SU-DHL-6 (cell line): ENCODE data around the gene PRR35.

Source experiments
- H2AFZ ChIP-seq: fragments of 200-600 bp; sonication (generic); 2 replicates; pipeline ENCODE4 v1.6.1; 2014; ENCODE audit warnings: low read depth, mild to moderate bottlenecking, moderate library complexity, mixed read lengths, antibody characterized with exemption, low read length; ENCODE audit not compliant: severe bottlenecking
- H3F3A ChIP-seq: fragments of 200-600 bp; shearing (Covaris generic); 2 replicates; pipeline ENCODE4 v1.6.0; 2016; ENCODE audit warnings: antibody characterized with exemption, mild to moderate bottlenecking; ENCODE audit not compliant: insufficient read depth
- H3K27ac ChIP-seq: fragments of 200-600 bp; sonication (generic); 2 replicates; pipeline ENCODE4 v1.5.1; 2016; ENCODE audit warnings: low read depth, mild to moderate bottlenecking, low read length, moderate library complexity, mixed read lengths
- H3K27me3 ChIP-seq: fragments of 200-600 bp; sonication (generic), shearing (Covaris generic); 2 replicates; pipeline ENCODE4 v1.6.0; 2014; ENCODE audit warnings: mild to moderate bottlenecking, low read length
- H3K36me3 ChIP-seq: fragments of 200-600 bp; sonication (generic); 2 replicates; pipeline ENCODE4 v1.6.1; 2014; ENCODE audit warnings: mild to moderate bottlenecking, low read length, mixed read lengths
- H3K4me2 ChIP-seq: fragments of 300-600, 200-600 bp; shearing (Covaris generic), sonication (generic); 2 replicates; pipeline ENCODE4 v1.6.0; 2014; ENCODE audit warnings: low read length, low read depth, mild to moderate bottlenecking; ENCODE audit not compliant: poor library complexity, severe bottlenecking
- H3K4me3 ChIP-seq: fragments of 200-600 bp; sonication (generic); 2 replicates; pipeline ENCODE4 v1.5.1; 2014; ENCODE audit warnings: antibody characterized with exemption, low read length, mild to moderate bottlenecking, mixed read lengths; ENCODE audit not compliant: insufficient read depth, poor library complexity, severe bottlenecking
- H3K79me2 ChIP-seq: fragments of 200-600 bp; sonication (generic); 2 replicates; pipeline ENCODE4 v1.6.1; 2014; ENCODE audit warnings: mild to moderate bottlenecking, low read length, moderate library complexity; ENCODE audit not compliant: insufficient read depth
- H3K9ac ChIP-seq: fragments of 200-600 bp; sonication (generic); 2 replicates; pipeline ENCODE4 v1.7.0; 2014; ENCODE audit warnings: mild to moderate bottlenecking, low read length
- H3K9me2 ChIP-seq: fragments of 200-600 bp; sonication (generic); replicated peaks from 2 replicates; pipeline ENCODE4 v1.6.1; 2014; ENCODE audit warnings: low read length; ENCODE audit not compliant: insufficient read depth
- H3K9me3 ChIP-seq: fragments of 200-600 bp; sonication (generic); 2 replicates; pipeline ENCODE4 v1.6.1; 2014; ENCODE audit warnings: low read length, mixed read lengths; ENCODE audit not compliant: insufficient read depth
- H4K20me1 ChIP-seq: fragments of 200-600 bp; sonication (generic); 2 replicates; pipeline ENCODE4 v1.6.1; 2014; ENCODE audit warnings: low read depth, mild to moderate bottlenecking, antibody characterized with exemption, low read length, moderate library complexity, mixed read lengths
- CTCF ChIP-seq: fragments of 200-600 bp; sonication (generic); IDR thresholded peaks from one replicate; pipeline ENCODE4 v1.5.1; 2017; ENCODE audit warnings: antibody characterized with exemption, mild to moderate bottlenecking, low read length, moderate library complexity; ENCODE audit not compliant: insufficient read depth, poor library complexity, severe bottlenecking
- EZH2phosphoT487 ChIP-seq: fragments of 200-600 bp; sonication (generic), shearing (Covaris generic); conservative IDR thresholded peaks from 2 replicates; pipeline ENCODE4 v1.6.1; 2018; ENCODE audit warnings: mild to moderate bottlenecking, antibody characterized with exemption, low read length, moderate library complexity, mixed read lengths

PRR35 gene

DNA sequence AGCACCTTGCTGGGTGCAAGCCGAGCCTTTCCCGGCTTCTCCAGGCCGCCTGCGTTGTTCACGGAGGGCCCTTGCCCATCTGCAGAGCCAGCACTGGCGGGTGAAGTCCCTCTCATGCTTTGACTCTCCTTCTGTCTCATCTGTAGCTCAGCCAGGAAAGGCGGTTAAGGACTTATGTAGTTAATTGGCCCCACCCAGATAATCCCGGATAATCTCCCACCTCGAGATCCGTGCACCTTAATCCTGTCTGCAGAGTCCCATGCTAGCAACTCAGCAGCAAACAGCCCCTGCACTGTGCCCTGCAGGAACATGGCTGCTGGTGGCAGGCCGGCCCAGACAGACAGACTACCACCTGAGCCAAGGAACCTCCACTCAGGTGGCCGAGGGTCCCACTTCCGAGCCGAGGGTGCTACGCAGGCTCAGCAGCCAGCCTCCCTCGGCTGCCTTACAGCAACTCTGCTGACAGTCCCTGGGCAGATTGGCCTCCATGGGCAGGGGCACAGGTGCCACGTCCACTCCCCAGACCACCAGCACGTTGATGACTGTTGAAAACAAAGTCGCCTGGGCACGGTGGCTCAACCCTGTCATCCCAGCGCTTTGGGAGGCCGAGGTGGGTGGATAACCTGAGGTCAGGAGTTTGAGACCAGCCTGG lies 46.6 kb downstream of the PRR35 start:
- Histone ChIP-seq H3F3A (no peaks in the 10 kb centered on the region), H3K27me3 (no peaks in the 10 kb centered on the region), H4K20me1 (no peaks in the 10 kb centered on the region; the same call in 1 of the 2 replicates), H3K9me2 (no peaks in the 10 kb centered on the region), H3K4me3 (no peak overlapping the region), H2AFZ (no peak overlapping the region), H3K9me3 (no peaks in the 10 kb centered on the region), H3K36me3 (no peaks in the 10 kb centered on the region), H3K4me2 (no peak overlapping the region), H3K79me2 (no peaks in the 10 kb centered on the region), H3K9ac (no peak overlapping the region), H3K27ac (no peak overlapping the region)
- TF ChIP-seq EZH2phosphoT487 (no peak), CTCF (no peak)

DNA sequence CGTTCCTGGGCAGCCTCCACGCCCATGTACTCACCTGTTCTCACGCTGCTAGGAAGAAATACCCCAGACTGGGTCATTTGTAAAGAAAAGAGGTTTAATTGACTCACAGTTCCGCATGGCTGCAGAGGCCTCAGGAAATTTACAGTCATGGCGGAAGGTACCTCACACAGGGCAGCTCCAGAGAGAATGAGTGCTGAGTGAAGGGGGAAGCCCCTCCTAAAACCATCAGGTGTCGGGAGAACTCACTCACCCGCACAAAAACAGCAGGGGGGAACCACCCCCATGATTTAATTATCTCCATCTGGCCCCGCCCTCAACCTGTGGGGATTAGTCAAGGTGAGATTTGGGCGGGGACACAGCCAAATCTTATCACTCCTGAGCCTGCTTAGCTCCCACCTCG lies 47.8 kb downstream of the PRR35 start:
- Histone ChIP-seq H3K4me2 (no peak overlapping the region), H3K4me3 (no peak overlapping the region), H3K9me2 (no peaks in the 10 kb centered on the region), H3K36me3 (no peaks in the 10 kb centered on the region), H3F3A (no peaks in the 10 kb centered on the region), H3K27me3 (no peaks in the 10 kb centered on the region), H4K20me1 (no peaks in the 10 kb centered on the region; the same call in 1 of the 2 replicates), H3K9ac (no peak overlapping the region), H3K9me3 (no peaks in the 10 kb centered on the region), H3K27ac (no peak overlapping the region), H2AFZ (no peak overlapping the region), H3K79me2 (no peaks in the 10 kb centered on the region)
- no peak for TF ChIP-seq CTCF
- no peak for TF ChIP-seq EZH2phosphoT487

GRCh38 chr16:609316-609715 lies 49.1 kb downstream of the PRR35 start:
- no peak for TF ChIP-seq EZH2phosphoT487
- no peak for TF ChIP-seq CTCF
- H3K9ac ChIP-seq: no peak overlapping the region
- no peaks in the 10 kb centered on the region for H3K79me2 ChIP-seq
- H3K9me3 ChIP-seq: no peaks in the 10 kb centered on the region
- no peaks in the 10 kb centered on the region for H3K36me3 ChIP-seq
- no peak overlapping the region for H3K4me2 ChIP-seq
- H3K27me3 ChIP-seq: no peaks in the 10 kb centered on the region
- H3K9me2 ChIP-seq: no peaks in the 10 kb centered on the region
- no peak overlapping the region for H3K27ac ChIP-seq
- H3K4me3 ChIP-seq: no peak overlapping the region
- H3F3A ChIP-seq: no peaks in the 10 kb centered on the region
- H4K20me1 ChIP-seq: no peaks in the 10 kb centered on the region
- no peak overlapping the region for H2AFZ ChIP-seq

- TF ChIP-seq CTCF (no peak), EZH2phosphoT487 (no peak)
- H3K27ac ChIP-seq: no peak overlapping the region
- no peaks in the 10 kb centered on the region for H3K9me2 ChIP-seq
- no peaks in the 10 kb centered on the region for H3K79me2 ChIP-seq
- H4K20me1 ChIP-seq: no peaks in the 10 kb centered on the region
- no peaks in the 10 kb centered on the region for H3K36me3 ChIP-seq
- no peak overlapping the region for H2AFZ ChIP-seq
- H3F3A ChIP-seq: no peaks in the 10 kb centered on the region
- no peak overlapping the region for H3K9ac ChIP-seq
- no peaks in the 10 kb centered on the region for H3K9me3 ChIP-seq
- H3K4me2 ChIP-seq: no peak overlapping the region
- no peaks in the 10 kb centered on the region for H3K27me3 ChIP-seq
- no peak overlapping the region for H3K4me3 ChIP-seq
Measured at GRCh38 chr16:609984-610383, 49.8 kb downstream of the PRR35 start.
